Fibroblast of the aortic adventitia (primary cell): ENCODE results near the gene ANO4. TPM values are rescaled to one million over a fixed set of nuclear protein-coding genes. Genes with fewer than 3 reads are reported as not detected.

ENCODE experiments used
- DNase-seq: peaks from one replicate; pipeline ENCODE4 v3.0.0-alpha.2; 2010; ENCODE audit warnings: low read depth
- H3K4me3 ChIP-seq: 2 replicates; pipeline ENCODE4 v1.5.1; 2011; ENCODE audit warnings: low read depth, mild to moderate bottlenecking, control low read depth, low read length, moderate library complexity
- CTCF ChIP-seq: IDR thresholded peaks from 2 replicates; pipeline ENCODE4 v1.5.1; 2011; ENCODE audit warnings: mild to moderate bottlenecking, low read length, control low read depth, inconsistent platforms; ENCODE audit not compliant: insufficient read depth
- total RNA-seq: library from RNA; depleted of rRNA; stranded (reverse); fragments of >200 nt; gene quantifications from 2 replicates; pipeline ENCODE4 v1.2.3, GENCODE V29; 2012; ENCODE audit warnings: low replicate concordance

The ANO4 gene
- total RNA-seq, 1 donor = 0.18 TPM

- no peak overlapping the region for H3K4me3 ChIP-seq
Observed at GRCh38 chr12:100843061-100843460, 48.5 kb downstream of the ANO4 start.

GRCh38 chr12:100845095-100845494, 50.5 kb downstream of the ANO4 start:
- no peak overlapping the region for H3K4me3 ChIP-seq
- no peak for TF ChIP-seq CTCF
- DNase-seq = no peak

More at GRCh38 chr12:100843061-100843460, 48.5 kb downstream of the ANO4 start:
- no peak for DNase-seq
- no peak for TF ChIP-seq CTCF

DNA sequence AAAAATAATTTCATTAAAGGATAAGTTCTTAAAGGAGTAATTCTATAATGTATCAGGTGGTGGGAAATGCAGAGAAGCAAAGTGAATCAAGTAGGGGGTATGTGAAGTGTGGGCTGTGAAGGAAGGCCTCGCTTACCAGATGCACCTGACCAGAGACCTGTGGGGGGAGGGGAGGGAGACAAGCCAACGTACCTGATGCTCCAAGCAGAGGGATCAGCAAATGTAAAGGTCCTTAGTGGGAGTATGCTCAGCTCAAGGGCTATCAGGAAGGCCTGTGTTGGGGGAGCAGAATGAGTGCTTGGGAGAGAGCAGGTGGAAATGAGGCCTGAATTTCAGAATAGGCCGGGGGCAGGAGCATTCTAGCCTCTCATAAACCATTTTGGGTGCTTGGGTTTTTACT, 57.1 kb downstream of the ANO4 start:
- DNase-seq = no peak
- no peak overlapping the region for H3K4me3 ChIP-seq
- TF ChIP-seq CTCF = no peak

DNA sequence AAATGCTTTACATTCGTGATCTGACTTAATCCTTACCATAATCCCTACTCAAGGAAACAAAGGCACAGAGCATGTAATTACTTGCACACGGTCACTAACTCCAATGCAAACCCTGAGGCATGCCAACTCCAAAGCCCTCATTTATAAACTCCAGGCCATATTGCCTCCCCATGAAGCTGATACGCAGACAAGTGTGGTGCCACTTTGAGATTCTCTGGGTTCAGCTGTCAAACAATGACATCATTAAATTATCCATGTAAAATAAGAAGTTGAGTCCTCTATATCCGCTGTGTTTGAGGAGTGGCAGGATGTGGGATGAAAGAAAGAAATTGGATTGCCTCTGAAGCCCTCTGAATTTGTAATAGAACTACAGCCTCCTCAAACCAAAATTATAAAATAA, 62.8 kb downstream of the ANO4 start:
- DNase-seq = no peak
- H3K4me3 ChIP-seq = no peak overlapping the region
- TF ChIP-seq CTCF = no peak

GRCh38 chr12:100857971-100858370, 63.4 kb downstream of the ANO4 start:
- no peak overlapping the region for H3K4me3 ChIP-seq
- no peak for TF ChIP-seq CTCF
- DNase-seq = no peak

GRCh38 chr12:100858656-100859055, 64.1 kb downstream of the ANO4 start:
- no peak for TF ChIP-seq CTCF
- DNase-seq = peak; percentile 10
- H3K4me3 ChIP-seq = no peak overlapping the region

GRCh38 chr12:100859063-100859627, 64.6 kb downstream of the ANO4 start:
- no peak for DNase-seq
- TF ChIP-seq CTCF = no peak
- H3K4me3 ChIP-seq = no peak overlapping the region
